HepG2 (cell line): ENCODE data around the gene BCAS3. TPM values are rescaled to one million over a fixed set of nuclear protein-coding genes. Genes with fewer than 3 reads are reported as not detected.

Experiments used
- ATAC-seq: fragments of 200-7000 bp; cut with Tn5 transposase; 3 replicates; pipeline ENCODE4 v1.9.1; 2020; ENCODE audit warnings: mild to moderate bottlenecking, moderate library complexity
- BruUV-seq: library from RNA; stranded (reverse); fragments of 400-500 nt; replicated peaks from 2 replicates; lab custom pipeline; 2021; lab: Mats Ljungman, UMichigan
- CTCF ChIA-PET: fragments of 300-600 bp; formaldehyde crosslinking; extraction: SDS; loops from one replicate; lab custom pipeline; 2021; ENCODE audit warnings: low total read pairs, inconsistent platforms, low intra/inter-chr PET ratio; lab: Yijun Ruan, JAX
- POLR2A ChIA-PET: fragments of 350-600 bp; sonication (Branson Sonifier 250); formaldehyde crosslinking; loops from one replicate; lab custom pipeline; 2020; ENCODE audit warnings: antibody characterized with exemption, inconsistent platforms; lab: Yijun Ruan, JAX
- DNase-seq: peaks from one replicate; pipeline ENCODE4 v3.0.0-alpha.2; 2015; ENCODE audit warnings: low spot score
- FAIRE-seq: peaks from 3 replicates; lab custom pipeline; 2011; peaks lifted over from hg19 to GRCh38; lab: Jason Lieb, UNC
- H2AFZ ChIP-seq: one replicate; pipeline ENCODE4 v1.6.1; 2011; ENCODE audit warnings: low read length, inconsistent platforms
- H3K27ac ChIP-seq: fragments of 300-600 bp; 3 replicates; pipeline ENCODE4 v1.8.0; 2011; ENCODE audit warnings: mixed run types, mild to moderate bottlenecking, mixed read lengths, low read length, inconsistent platforms; ENCODE audit not compliant: insufficient read depth; ENCODE audit errors: extremely low read length
- H3K27me3 ChIP-seq, 2 experiments: fragments of 200-600 bp in 1 of 2; 2 replicates in 1 of 2; 3 replicates in 1 of 2; pipeline versions ENCODE4 v1.6.0 to v1.8.0; 2011; ENCODE audit warnings: low read length in 2 of 2, mild to moderate bottlenecking in 2 of 2, moderate library complexity in 2 of 2, inconsistent platforms in 1 of 2; ENCODE audit not compliant: insufficient read depth in 2 of 2, control insufficient read depth in 1 of 2
- H3K36me3 ChIP-seq, 2 experiments: fragments of 200-600 bp in 1 of 2; replicated peaks in 1 of 2; 2 replicates in 1 of 2; 3 replicates in 1 of 2; pipeline versions ENCODE4 v1.5.1 to v1.8.0; 2011; ENCODE audit warnings: low read length in 2 of 2, inconsistent platforms in 1 of 2; ENCODE audit not compliant: insufficient read depth in 2 of 2, control insufficient read depth in 1 of 2
- H3K4me1 ChIP-seq: 2 replicates; pipeline ENCODE4 v1.5.1; 2012; ENCODE audit warnings: low read length, inconsistent platforms; ENCODE audit not compliant: insufficient read depth
- H3K4me2 ChIP-seq: 2 replicates; pipeline ENCODE4 v1.6.0; 2011; ENCODE audit warnings: low read depth, low read length, inconsistent platforms
- H3K4me3 ChIP-seq, 3 experiments: fragments of 200-600 bp in 1 of 3; sonication (generic), shearing (Covaris generic) in 1 of 3; replicated peaks in 1 of 3; 2 replicates each; pipeline ENCODE4 v1.5.1; 2011 to 2016; ENCODE audit warnings: low read length in 3 of 3, inconsistent platforms in 2 of 3, low read depth in 2 of 3, mild to moderate bottlenecking in 2 of 3, control low read depth in 1 of 3, mixed read lengths in 1 of 3; ENCODE audit not compliant: insufficient read depth in 1 of 3
- H3K79me2 ChIP-seq: one replicate; pipeline ENCODE4 v1.6.1; 2011; ENCODE audit warnings: low read length, inconsistent platforms; ENCODE audit not compliant: insufficient read depth
- H3K9ac ChIP-seq: 2 replicates; pipeline ENCODE4 v1.6.0; 2011; ENCODE audit warnings: mild to moderate bottlenecking, low read depth, low read length, inconsistent platforms; ENCODE audit not compliant: insufficient read depth
- H3K9me3 ChIP-seq: 2 replicates; pipeline ENCODE4 v1.5.1; 2012; ENCODE audit warnings: mild to moderate bottlenecking, low read length
- H4K20me1 ChIP-seq: 2 replicates; pipeline ENCODE4 v1.6.0; 2011; ENCODE audit warnings: inconsistent platforms, mild to moderate bottlenecking, low read length, moderate library complexity; ENCODE audit not compliant: insufficient read depth
- HHEX ChIP-seq: IDR thresholded peaks from 2 replicates; pipeline ENCODE4 v1.6.1; 2016; ENCODE audit warnings: control low read depth
- HOXA9 ChIP-seq: sonication (generic); formaldehyde crosslinking; IDR thresholded peaks from 2 replicates; pipeline ENCODE4 v1.8.1; 2022; ENCODE audit warnings: missing genetic modification reagents, mild to moderate bottlenecking, moderate library complexity, borderline replicate concordance
- STAT5B ChIP-seq: sonication (generic); formaldehyde crosslinking; IDR thresholded peaks from 2 replicates; pipeline ENCODE4 v1.4.0; 2020; ENCODE audit warnings: missing genetic modification reagents
- ZNF326 ChIP-seq: sonication (generic); formaldehyde crosslinking; IDR thresholded peaks from 2 replicates; pipeline ENCODE4 v1.4.0; 2020; ENCODE audit warnings: missing genetic modification reagents, borderline replicate concordance
- ZNF883 ChIP-seq: sonication (generic); formaldehyde crosslinking; IDR thresholded peaks from 2 replicates; pipeline ENCODE4 v1.5.1; 2020; ENCODE audit warnings: mild to moderate bottlenecking, missing genetic modification reagents; ENCODE audit errors: not compliant biosample characterization
- WGBS: methylation state at CpG from one replicate; pipeline ENCODE4 v1.1.6; 2017; ENCODE audit warnings: low lambda C conversion rate; 5-methylcytosine and 5-hydroxymethylcytosine counted together
- in situ Hi-C: cut with HindIII; loops from 2 replicates; pipeline ENCODE4 v1.10.0; 2017; ENCODE audit warnings: low pct_unique_long_range_greater_than_20kb; ENCODE audit not compliant: extremely low pct_ligation_motif_present
- intact Hi-C: fragments of 100-400 bp; cut with micrococcal nuclease; formaldehyde crosslinking; loops from one replicate; pipeline ENCODE4 v1.10.0; 2022; ENCODE audit not compliant: unreplicated experiment
- polyA plus RNA-seq, 8 experiments: library from polyadenylated mRNA; depleted of rRNA in 3 of 8; stranded (reverse) in 7 of 8; unstranded in 1 of 8; fragments of >200 nt; fragmentation: Illumina TruSeq in 4 of 8; extraction: Trizol in 4 of 8; gene quantifications; 2 replicates each; pipeline versions ENCODE4 v1.2.1 to v1.2.3, GENCODE V29; 2011 to 2016; ENCODE audit warnings: low read depth in 4 of 8, missing spikeins in 1 of 8, mixed read lengths in 1 of 8; ENCODE audit not compliant: insufficient read depth in 1 of 8
- total RNA-seq, 5 experiments: library from RNA; depleted of rRNA; stranded (reverse); fragments of >200 nt; fragmentation: Illumina TruSeq; extraction: Trizol; gene quantifications; 2 replicates each; pipeline ENCODE4 v1.2.3, GENCODE V29; 2016; ENCODE audit warnings: low read depth in 1 of 5
- TF ChIP-seq, protein P1 (sequence below): sonication (generic); formaldehyde crosslinking; conservative IDR thresholded peaks from 2 replicates; pipeline ENCODE4 v1.8.0; 2022; ENCODE audit warnings: low read depth, missing genetic modification reagents
- TF ChIP-seq, protein P2 (sequence below): sonication (generic); formaldehyde crosslinking; IDR thresholded peaks from 2 replicates; pipeline ENCODE4 v1.5.1; 2020; ENCODE audit warnings: mild to moderate bottlenecking, missing genetic modification reagents, moderate library complexity

BCAS3 gene
- total and polyA plus RNA-seq, 2 of the 13 experiments (the other 11 are each of a cell fraction or from before 2014, with no cell fraction given) = 10.7 to 11.2 TPM

DNA sequence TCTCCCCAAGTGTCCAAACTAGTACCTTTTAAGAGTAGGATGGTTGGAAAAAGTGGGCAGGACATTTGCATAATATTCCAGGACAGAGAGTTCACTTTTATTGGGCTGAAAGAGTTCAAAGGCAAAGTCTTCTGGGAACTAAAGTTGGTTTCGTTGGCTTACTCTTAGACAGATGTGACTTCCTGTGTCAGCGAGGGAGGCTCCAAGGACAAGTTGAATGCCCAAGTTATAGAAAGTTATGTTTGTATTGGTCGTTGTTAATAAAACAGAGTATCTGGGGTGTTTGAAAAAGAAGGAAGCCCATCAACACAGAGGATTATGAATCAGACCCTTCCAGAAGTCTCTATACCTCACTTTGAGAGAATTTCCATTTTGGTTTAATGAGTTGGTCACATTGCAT lies 604.7 kb downstream of the BCAS3 start:
- Histone ChIP-seq H3K9ac (no peak overlapping the region), H3K27ac (no peak overlapping the region), H3K9me3 (no peaks in the 10 kb centered on the region), H3K36me3 (no peaks in the 10 kb centered on the region), H4K20me1 (no peaks in the 10 kb centered on the region), H3K4me3 (no peak overlapping the region), H3K79me2 (no peaks in the 10 kb centered on the region), H2AFZ (no peak overlapping the region), H3K4me2 (no peak overlapping the region), H3K27me3 (no peaks in the 10 kb centered on the region), H3K4me1 (peaks cover 6% of the 10 kb centered on the region; the same call in 1 of the 2 replicates)
- TF ChIP-seq HHEX = no peak
- TF ChIP-seq ZNF883 (CRISPR knock-in tag) = no peak
- TF ChIP-seq, protein P1, sequence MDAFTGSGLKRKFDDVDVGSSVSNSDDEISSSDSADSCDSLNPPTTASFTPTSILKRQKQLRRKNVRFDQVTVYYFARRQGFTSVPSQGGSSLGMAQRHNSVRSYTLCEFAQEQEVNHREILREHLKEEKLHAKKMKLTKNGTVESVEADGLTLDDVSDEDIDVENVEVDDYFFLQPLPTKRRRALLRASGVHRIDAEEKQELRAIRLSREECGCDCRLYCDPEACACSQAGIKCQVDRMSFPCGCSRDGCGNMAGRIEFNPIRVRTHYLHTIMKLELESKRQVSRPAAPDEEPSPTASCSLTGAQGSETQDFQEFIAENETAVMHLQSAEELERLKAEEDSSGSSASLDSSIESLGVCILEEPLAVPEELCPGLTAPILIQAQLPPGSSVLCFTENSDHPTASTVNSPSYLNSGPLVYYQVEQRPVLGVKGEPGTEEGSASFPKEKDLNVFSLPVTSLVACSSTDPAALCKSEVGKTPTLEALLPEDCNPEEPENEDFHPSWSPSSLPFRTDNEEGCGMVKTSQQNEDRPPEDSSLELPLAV = no peak
- TF ChIP-seq STAT5B (CRISPR knock-in tag) = no peak
- no peak for TF ChIP-seq ZNF326 (CRISPR knock-in tag)
- TF ChIP-seq HOXA9 = no peak
- TF ChIP-seq, protein P2, sequence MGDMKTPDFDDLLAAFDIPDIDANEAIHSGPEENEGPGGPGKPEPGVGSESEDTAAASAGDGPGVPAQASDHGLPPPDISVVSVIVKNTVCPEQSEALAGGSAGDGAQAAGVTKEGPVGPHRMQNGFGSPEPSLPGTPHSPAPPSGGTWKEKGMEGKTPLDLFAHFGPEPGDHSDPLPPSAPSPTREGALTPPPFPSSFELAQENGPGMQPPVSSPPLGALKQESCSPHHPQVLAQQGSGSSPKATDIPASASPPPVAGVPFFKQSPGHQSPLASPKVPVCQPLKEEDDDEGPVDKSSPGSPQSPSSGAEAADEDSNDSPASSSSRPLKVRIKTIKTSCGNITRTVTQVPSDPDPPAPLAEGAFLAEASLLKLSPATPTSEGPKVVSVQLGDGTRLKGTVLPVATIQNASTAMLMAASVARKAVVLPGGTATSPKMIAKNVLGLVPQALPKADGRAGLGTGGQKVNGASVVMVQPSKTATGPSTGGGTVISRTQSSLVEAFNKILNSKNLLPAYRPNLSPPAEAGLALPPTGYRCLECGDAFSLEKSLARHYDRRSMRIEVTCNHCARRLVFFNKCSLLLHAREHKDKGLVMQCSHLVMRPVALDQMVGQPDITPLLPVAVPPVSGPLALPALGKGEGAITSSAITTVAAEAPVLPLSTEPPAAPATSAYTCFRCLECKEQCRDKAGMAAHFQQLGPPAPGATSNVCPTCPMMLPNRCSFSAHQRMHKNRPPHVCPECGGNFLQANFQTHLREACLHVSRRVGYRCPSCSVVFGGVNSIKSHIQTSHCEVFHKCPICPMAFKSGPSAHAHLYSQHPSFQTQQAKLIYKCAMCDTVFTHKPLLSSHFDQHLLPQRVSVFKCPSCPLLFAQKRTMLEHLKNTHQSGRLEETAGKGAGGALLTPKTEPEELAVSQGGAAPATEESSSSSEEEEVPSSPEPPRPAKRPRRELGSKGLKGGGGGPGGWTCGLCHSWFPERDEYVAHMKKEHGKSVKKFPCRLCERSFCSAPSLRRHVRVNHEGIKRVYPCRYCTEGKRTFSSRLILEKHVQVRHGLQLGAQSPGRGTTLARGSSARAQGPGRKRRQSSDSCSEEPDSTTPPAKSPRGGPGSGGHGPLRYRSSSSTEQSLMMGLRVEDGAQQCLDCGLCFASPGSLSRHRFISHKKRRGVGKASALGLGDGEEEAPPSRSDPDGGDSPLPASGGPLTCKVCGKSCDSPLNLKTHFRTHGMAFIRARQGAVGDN (CRISPR knock-in tag) = no peak
- FAIRE-seq (no peak), DNase-seq (no peak), ATAC-seq (no peak)
- BruUV-seq = no TSS peak
- in situ Hi-C loops (no loop called here), intact Hi-C loops (no loop called here)
- POLR2A ChIA-PET = no interaction called here
- CTCF ChIA-PET = no interaction called here
- WGBS = 45% methylated on average over 3 of the region's 3 CpGs
